H1 (cell line): Measurements from ENCODE around the gene ARL5C. TPM values are rescaled to one million over a fixed set of nuclear protein-coding genes. Genes with fewer than 3 reads are reported as not detected.

Source experiments
- ATF3 ChIP-seq: IDR thresholded peaks from 2 replicates; pipeline ENCODE4 v1.6.1; 2011; ENCODE audit warnings: low read depth, mild to moderate bottlenecking, low read length; ENCODE audit not compliant: insufficient read depth
- CEBPB ChIP-seq: IDR thresholded peaks from 2 replicates; pipeline ENCODE4 v1.6.1; 2012; ENCODE audit warnings: low read depth, low read length
- CTCF ChIP-seq, 3 experiments: IDR thresholded peaks; 1 replicate in 2 of 3; 2 replicates in 1 of 3; pipeline versions ENCODE4 v1.5.1 to v1.6.1; 2011; ENCODE audit warnings: low read length in 3 of 3, mild to moderate bottlenecking in 3 of 3, inconsistent platforms in 2 of 3, low read depth in 1 of 3, moderate library complexity in 1 of 3; ENCODE audit not compliant: insufficient read depth in 1 of 3; ENCODE audit errors: control extremely low read depth in 1 of 3
- EGR1 ChIP-seq: IDR thresholded peaks from 2 replicates; pipeline ENCODE4 v1.6.1; 2011; ENCODE audit warnings: low read depth, low read length, borderline replicate concordance
- HDAC2 ChIP-seq, 2 experiments: fragments of 300-600 bp in 1 of 2; sonication (generic) in 1 of 2; IDR thresholded peaks; 2 replicates each; pipeline ENCODE4 v1.6.1; 2011 to 2012; ENCODE audit warnings: low read depth in 2 of 2, low read length in 2 of 2, mild to moderate bottlenecking in 2 of 2, moderate library complexity in 2 of 2, borderline replicate concordance in 1 of 2, inconsistent platforms in 1 of 2
- HDAC6 ChIP-seq: IDR thresholded peaks from one replicate; pipeline ENCODE4 v1.7.1; 2012; ENCODE audit warnings: low read depth, mild to moderate bottlenecking, inconsistent platforms, low read length, moderate library complexity
- KDM4A ChIP-seq: IDR thresholded peaks from one replicate; pipeline ENCODE4 v1.7.1; 2012; ENCODE audit warnings: low read depth, mild to moderate bottlenecking, moderate library complexity, low read length, inconsistent platforms; ENCODE audit not compliant: severe bottlenecking
- MAFK ChIP-seq: IDR thresholded peaks from 2 replicates; pipeline ENCODE4 v1.6.1; 2012; ENCODE audit warnings: low read depth, mild to moderate bottlenecking, improper control_type of control experiment, low read length
- RFX5 ChIP-seq: IDR thresholded peaks from 2 replicates; pipeline ENCODE4 v1.6.1; 2011; ENCODE audit warnings: low read depth, low read length, improper control_type of control experiment, borderline replicate concordance
- SIN3A ChIP-seq, 2 experiments: IDR thresholded peaks in 1 of 2; conservative IDR thresholded peaks in 1 of 2; 2 replicates each; pipeline ENCODE4 v1.6.1; 2011 to 2012; ENCODE audit warnings: low read length in 2 of 2, improper control_type of control experiment in 1 of 2, low read depth in 1 of 2, mild to moderate bottlenecking in 1 of 2
- SIRT6 ChIP-seq: IDR thresholded peaks from one replicate; pipeline ENCODE4 v1.7.1; 2012; ENCODE audit warnings: low read length, inconsistent platforms
- TAF7 ChIP-seq: optimal IDR thresholded peaks from 2 replicates; pipeline ENCODE3; 2011; ENCODE audit warnings: low read depth, mild to moderate bottlenecking, inconsistent platforms, low read length, moderate library complexity, borderline replicate concordance
- TBP ChIP-seq: IDR thresholded peaks from 2 replicates; pipeline ENCODE4 v1.6.1; 2011; ENCODE audit warnings: low read depth, low read length, improper control_type of control experiment
- TEAD4 ChIP-seq: IDR thresholded peaks from 2 replicates; pipeline ENCODE4 v1.6.1; 2012; ENCODE audit warnings: low read depth, low read length, inconsistent platforms, mixed read lengths
- polyA plus RNA-seq, 7 experiments: library from polyadenylated mRNA; depleted of rRNA in 3 of 7; stranded (reverse) in 5 of 7; unstranded in 2 of 7; fragments of >200 nt in 5 of 7; fragments of 200-250 nt in 2 of 7; gene quantifications; 1 replicate in 5 of 7; 2 replicates in 1 of 7; 4 replicates in 1 of 7; pipeline versions ENCODE4 v1.2.1 to v1.2.3, GENCODE V29; 2011 to 2013; ENCODE audit warnings: missing spikeins in 2 of 7, mixed read lengths in 2 of 7
- total RNA-seq: library from RNA; stranded (reverse); fragmentation: NEBNext Ultra II Directional; extraction: Animal tissue kit (Norgen Biotek cat#: 25700); gene quantifications from 2 replicates; pipeline ENCODE4 v1.2.1, GENCODE V29; 2021

The ARL5C gene
- total and polyA plus RNA-seq, 2 of the 8 experiments (the other 6 are each of a cell fraction or from before 2014, with no cell fraction given) = not detected

GRCh38 chr17:39153599-39154051, 12.3 kb downstream of the ARL5C start (continued):
- TF ChIP-seq KDM4A (no peak), SIN3A (conservative IDR thresholded peaks at IDR 0.05 in 1 of 2, IDR thresholded peaks at IDR 0.05 in 1 of 2; ENCODE audit: low read depth in 1 of 2, low read length in 2 of 2) (peak; percentile 42 to 67; a peak in 2 of 4 replicates), SIRT6 (no peak), EGR1 (no peak), TAF7 (peak; percentile 83), ATF3 (no peak), HDAC6 (peak; percentile 72), HDAC2 (IDR thresholded peaks at IDR 0.05; ENCODE audit: borderline replicate concordance in 1 of 2, low read depth in 2 of 2, low read length in 2 of 2) (no peak), CTCF (IDR thresholded peaks at IDR 0.05; ENCODE audit: control extremely low read depth in 1 of 3, insufficient read depth in 1 of 3, low read depth in 1 of 3, low read length in 3 of 3) (peak in 1 of 3 experiments; percentile 12; a peak in 2 of 4 replicates), RFX5 (no peak), MAFK (peak; percentile 72; the same call in 1 of the 2 replicates), CEBPB (no peak), TBP (peak; percentile 100), TEAD4 (peak; percentile 78; the same call in 1 of the 2 replicates)
